Neural progenitor cell (in vitro differentiated cells): ENCODE data around the gene APOC3.

Experiments used
- EZH2 ChIP-seq: fragments of 200-600 bp; sonication (generic); IDR thresholded peaks from 2 replicates; pipeline ENCODE4 v1.6.1; 2017; ENCODE audit warnings: antibody characterized with exemption, mild to moderate bottlenecking, moderate library complexity
- TF ChIP-seq, protein P1 (sequence below): fragments of 200-600 bp; sonication (generic); IDR thresholded peaks from 2 replicates; pipeline ENCODE4 v1.5.1; 2017; ENCODE audit warnings: antibody characterized with exemption, mild to moderate bottlenecking

DNA sequence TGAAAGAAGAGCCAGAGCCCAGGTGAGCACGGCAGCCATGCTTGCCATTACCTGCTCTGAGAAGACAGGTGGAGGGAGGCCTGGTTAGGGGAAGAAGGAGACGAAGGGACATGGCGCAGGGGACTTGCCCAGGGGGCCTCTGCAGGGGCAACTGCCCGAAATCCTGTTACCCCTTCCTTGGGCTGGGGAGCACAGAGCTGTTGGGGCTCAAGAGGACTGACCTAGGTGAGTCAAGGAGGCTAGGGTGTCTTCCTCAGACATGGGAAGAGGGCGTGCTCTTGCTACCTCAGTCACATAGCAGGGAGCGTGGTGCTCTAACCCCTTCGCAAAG, 37.9 kb upstream of the APOC3 start, which contains the start of gene APOA5:
- TF ChIP-seq, protein P1, sequence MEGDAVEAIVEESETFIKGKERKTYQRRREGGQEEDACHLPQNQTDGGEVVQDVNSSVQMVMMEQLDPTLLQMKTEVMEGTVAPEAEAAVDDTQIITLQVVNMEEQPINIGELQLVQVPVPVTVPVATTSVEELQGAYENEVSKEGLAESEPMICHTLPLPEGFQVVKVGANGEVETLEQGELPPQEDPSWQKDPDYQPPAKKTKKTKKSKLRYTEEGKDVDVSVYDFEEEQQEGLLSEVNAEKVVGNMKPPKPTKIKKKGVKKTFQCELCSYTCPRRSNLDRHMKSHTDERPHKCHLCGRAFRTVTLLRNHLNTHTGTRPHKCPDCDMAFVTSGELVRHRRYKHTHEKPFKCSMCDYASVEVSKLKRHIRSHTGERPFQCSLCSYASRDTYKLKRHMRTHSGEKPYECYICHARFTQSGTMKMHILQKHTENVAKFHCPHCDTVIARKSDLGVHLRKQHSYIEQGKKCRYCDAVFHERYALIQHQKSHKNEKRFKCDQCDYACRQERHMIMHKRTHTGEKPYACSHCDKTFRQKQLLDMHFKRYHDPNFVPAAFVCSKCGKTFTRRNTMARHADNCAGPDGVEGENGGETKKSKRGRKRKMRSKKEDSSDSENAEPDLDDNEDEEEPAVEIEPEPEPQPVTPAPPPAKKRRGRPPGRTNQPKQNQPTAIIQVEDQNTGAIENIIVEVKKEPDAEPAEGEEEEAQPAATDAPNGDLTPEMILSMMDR, result no peak
- no peak for TF ChIP-seq EZH2
